Lower leg skin (tissue), 3 donors: ENCODE results near the gene YBEY.

Experiments
- POLR2A ChIP-seq, 2 donors: fragments of 450-650 bp; IDR thresholded peaks; one replicate each; pipeline ENCODE4 v1.6.1; 2016 to 2017; ENCODE audit warnings: antibody characterized with exemption in 2 of 2, mild to moderate bottlenecking in 1 of 2, moderate library complexity in 1 of 2
- TF ChIP-seq, protein P1 (sequence below), 3 donors: fragments of 450-650 bp; IDR thresholded peaks; one replicate each; pipeline ENCODE4 v1.5.1; 2016; ENCODE audit warnings: antibody characterized with exemption in 3 of 3, mild to moderate bottlenecking in 3 of 3, moderate library complexity in 2 of 3

DNA sequence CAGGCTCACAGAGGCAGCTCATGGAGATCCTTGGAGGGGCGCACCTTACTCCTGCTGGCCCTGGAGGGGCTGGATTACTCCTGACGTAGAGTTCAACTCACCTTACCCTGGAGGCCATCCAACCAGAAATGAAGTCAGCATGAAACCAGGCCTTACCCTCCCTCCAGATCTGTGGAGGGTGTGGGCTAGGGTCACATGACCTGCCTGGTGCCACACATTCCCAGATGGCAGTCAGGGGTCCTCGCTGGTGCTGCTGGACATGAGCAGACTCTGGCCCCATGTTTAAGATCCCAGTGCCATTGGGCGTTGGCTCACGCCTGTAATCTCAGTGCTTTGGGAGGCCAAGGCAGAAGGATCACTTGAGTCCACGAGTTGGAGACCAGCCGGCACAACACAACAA, 33.0 kb downstream of the YBEY start:
- TF ChIP-seq, protein P1, sequence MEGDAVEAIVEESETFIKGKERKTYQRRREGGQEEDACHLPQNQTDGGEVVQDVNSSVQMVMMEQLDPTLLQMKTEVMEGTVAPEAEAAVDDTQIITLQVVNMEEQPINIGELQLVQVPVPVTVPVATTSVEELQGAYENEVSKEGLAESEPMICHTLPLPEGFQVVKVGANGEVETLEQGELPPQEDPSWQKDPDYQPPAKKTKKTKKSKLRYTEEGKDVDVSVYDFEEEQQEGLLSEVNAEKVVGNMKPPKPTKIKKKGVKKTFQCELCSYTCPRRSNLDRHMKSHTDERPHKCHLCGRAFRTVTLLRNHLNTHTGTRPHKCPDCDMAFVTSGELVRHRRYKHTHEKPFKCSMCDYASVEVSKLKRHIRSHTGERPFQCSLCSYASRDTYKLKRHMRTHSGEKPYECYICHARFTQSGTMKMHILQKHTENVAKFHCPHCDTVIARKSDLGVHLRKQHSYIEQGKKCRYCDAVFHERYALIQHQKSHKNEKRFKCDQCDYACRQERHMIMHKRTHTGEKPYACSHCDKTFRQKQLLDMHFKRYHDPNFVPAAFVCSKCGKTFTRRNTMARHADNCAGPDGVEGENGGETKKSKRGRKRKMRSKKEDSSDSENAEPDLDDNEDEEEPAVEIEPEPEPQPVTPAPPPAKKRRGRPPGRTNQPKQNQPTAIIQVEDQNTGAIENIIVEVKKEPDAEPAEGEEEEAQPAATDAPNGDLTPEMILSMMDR (IDR thresholded peaks at IDR 0.05), result no peak
- no peak for TF ChIP-seq POLR2A (IDR thresholded peaks at IDR 0.05)
